GM12891 (cell line): Measurements from ENCODE around the gene SLC19A1.

Experiments used
- POLR2A ChIP-seq: IDR thresholded peaks from 2 replicates; pipeline ENCODE4 v1.6.1; 2011; ENCODE audit warnings: low read depth, low read length, control low read depth
- TAF1 ChIP-seq: IDR thresholded peaks from 2 replicates; pipeline ENCODE4 v1.6.1; 2011; ENCODE audit warnings: low read depth, low read length, control low read depth

GRCh38 chr21:45568383-45568782 lies 26.1 kb upstream of the SLC19A1 start:
- TF ChIP-seq POLR2A, result no peak
- TF ChIP-seq TAF1, result no peak
